ENCODE results near the gene LYL1.

- no peak for TF ChIP-seq EZH2phosphoT487 (IDR thresholded peaks at IDR 0.05; ENCODE audit: low read depth)
- TF ChIP-seq, protein P1, sequence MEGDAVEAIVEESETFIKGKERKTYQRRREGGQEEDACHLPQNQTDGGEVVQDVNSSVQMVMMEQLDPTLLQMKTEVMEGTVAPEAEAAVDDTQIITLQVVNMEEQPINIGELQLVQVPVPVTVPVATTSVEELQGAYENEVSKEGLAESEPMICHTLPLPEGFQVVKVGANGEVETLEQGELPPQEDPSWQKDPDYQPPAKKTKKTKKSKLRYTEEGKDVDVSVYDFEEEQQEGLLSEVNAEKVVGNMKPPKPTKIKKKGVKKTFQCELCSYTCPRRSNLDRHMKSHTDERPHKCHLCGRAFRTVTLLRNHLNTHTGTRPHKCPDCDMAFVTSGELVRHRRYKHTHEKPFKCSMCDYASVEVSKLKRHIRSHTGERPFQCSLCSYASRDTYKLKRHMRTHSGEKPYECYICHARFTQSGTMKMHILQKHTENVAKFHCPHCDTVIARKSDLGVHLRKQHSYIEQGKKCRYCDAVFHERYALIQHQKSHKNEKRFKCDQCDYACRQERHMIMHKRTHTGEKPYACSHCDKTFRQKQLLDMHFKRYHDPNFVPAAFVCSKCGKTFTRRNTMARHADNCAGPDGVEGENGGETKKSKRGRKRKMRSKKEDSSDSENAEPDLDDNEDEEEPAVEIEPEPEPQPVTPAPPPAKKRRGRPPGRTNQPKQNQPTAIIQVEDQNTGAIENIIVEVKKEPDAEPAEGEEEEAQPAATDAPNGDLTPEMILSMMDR (IDR thresholded peaks at IDR 0.05; ENCODE audit: low read depth, low read length) = no peak
These were observed 49.4 kb downstream of the LYL1 start for GRCh38 chr19:13053238-13053637.
